Colonic mucosa (tissue), 4 donors: ENCODE results near the gene DNMT1. TPM values are rescaled to one million over a fixed set of nuclear protein-coding genes. Genes with fewer than 3 reads are reported as not detected.

ENCODE experiments used
- DNase-seq: peaks from one replicate; pipeline ENCODE4 v3.0.0-alpha.2; 2020
- H3K27ac ChIP-seq: fragments of 200-600 bp; one replicate; pipeline ENCODE4 v1.8.0; 2021
- H3K27me3 ChIP-seq: fragments of 200-600 bp; one replicate; pipeline ENCODE4 v1.8.0; 2021
- H3K36me3 ChIP-seq: fragments of 200-600 bp; one replicate; pipeline ENCODE4 v1.8.0; 2021
- H3K4me1 ChIP-seq: fragments of 200-600 bp; one replicate; pipeline ENCODE4 v1.8.0; 2021; ENCODE audit warnings: mild to moderate bottlenecking
- H3K4me3 ChIP-seq: fragments of 200-600 bp; one replicate; pipeline ENCODE4 v1.8.0; 2021
- H3K9ac ChIP-seq, 2 donors: one replicate each; pipeline ENCODE4 v1.7.0; 2013; ENCODE audit warnings: control low read depth in 2 of 2, low read depth in 2 of 2, low read length in 2 of 2
- H3K9me3 ChIP-seq: fragments of 200-600 bp; one replicate; pipeline ENCODE4 v1.8.0; 2021
- intact Hi-C: fragments of 100-400 bp; cut with DNase I; formaldehyde crosslinking; loops from one replicate; pipeline ENCODE4 v1.14.1; 2022
- total RNA-seq, 2 donors: library from RNA; stranded (reverse); fragmentation: NEBNext Ultra II Directional in 1 of 2; extraction: Animal tissue kit (Norgen Biotek cat#: 25700) in 1 of 2; gene quantifications; one replicate each; pipeline ENCODE4 v1.2.1, GENCODE V29; 2021
- TF ChIP-seq, protein P1 (sequence below): fragments of 200-600 bp; IDR thresholded peaks from one replicate; pipeline ENCODE4 v1.8.0; 2022; ENCODE audit warnings: antibody characterized with exemption, mild to moderate bottlenecking
- donor health status: healthy.
- donor health status: DM: no; HTN: no; CAD: no.
- donor health status: DM: no; HTN: no; CAD: no.

Gene DNMT1
- total RNA-seq, 2 donors from 2014 or later = 36.3 to 139 TPM

DNA sequence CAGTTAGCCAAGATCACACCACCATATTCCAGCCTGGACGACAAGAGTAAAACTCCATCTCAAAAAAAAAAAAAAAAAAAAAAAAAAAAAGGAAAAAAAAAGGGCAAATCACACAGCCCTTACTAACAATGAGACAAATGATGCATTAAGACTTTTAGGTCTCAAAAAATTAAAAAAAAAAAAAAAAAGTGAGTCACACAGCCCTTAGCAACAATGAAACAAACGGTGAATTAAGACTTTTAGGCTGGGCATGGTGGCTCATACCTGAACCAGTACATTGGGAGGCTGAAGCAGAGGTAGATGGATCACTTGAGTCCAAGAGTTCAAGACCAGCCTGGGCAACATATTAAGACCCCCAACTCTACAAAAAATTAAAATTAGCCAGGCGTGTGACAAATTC, 42.7 kb downstream of the DNMT1 start:
- Histone ChIP-seq H3K9ac (no peak overlapping the region), H3K27ac (no peak overlapping the region), H3K27me3 (no peaks in the 10 kb centered on the region), H3K4me3 (no peak overlapping the region), H3K36me3 (no peaks in the 10 kb centered on the region), H3K4me1 (no peaks in the 10 kb centered on the region), H3K9me3 (no peaks in the 10 kb centered on the region)
- TF ChIP-seq, protein P1, sequence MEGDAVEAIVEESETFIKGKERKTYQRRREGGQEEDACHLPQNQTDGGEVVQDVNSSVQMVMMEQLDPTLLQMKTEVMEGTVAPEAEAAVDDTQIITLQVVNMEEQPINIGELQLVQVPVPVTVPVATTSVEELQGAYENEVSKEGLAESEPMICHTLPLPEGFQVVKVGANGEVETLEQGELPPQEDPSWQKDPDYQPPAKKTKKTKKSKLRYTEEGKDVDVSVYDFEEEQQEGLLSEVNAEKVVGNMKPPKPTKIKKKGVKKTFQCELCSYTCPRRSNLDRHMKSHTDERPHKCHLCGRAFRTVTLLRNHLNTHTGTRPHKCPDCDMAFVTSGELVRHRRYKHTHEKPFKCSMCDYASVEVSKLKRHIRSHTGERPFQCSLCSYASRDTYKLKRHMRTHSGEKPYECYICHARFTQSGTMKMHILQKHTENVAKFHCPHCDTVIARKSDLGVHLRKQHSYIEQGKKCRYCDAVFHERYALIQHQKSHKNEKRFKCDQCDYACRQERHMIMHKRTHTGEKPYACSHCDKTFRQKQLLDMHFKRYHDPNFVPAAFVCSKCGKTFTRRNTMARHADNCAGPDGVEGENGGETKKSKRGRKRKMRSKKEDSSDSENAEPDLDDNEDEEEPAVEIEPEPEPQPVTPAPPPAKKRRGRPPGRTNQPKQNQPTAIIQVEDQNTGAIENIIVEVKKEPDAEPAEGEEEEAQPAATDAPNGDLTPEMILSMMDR = no peak
- DNase-seq = no peak
- intact Hi-C loops = no loop called here

DNA sequence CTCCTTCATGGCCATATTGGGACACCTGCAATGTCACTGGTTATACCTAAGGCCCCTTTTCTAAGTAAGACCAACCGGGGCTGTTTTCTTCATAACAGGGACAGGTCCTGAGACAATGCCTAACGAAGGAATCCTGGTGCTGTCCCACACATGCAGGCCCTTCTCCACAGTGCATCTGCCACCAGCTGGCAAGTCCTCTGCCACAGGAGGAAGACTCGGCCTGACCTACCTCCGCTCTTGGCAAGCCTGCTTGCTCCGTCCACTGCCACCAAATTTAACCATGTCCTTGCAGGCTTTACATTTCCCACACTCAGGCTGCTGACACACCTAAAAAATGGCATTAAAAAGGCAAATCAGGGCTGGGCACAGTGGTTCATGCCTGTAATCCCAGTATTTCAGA, 43.2 kb downstream of the DNMT1 start:
- Histone ChIP-seq H3K36me3 (no peaks in the 10 kb centered on the region), H3K4me1 (no peaks in the 10 kb centered on the region), H3K27ac (no peak overlapping the region), H3K4me3 (no peak overlapping the region), H3K9me3 (no peaks in the 10 kb centered on the region), H3K9ac (no peak overlapping the region), H3K27me3 (no peaks in the 10 kb centered on the region)
- intact Hi-C loops = no loop called here
- TF ChIP-seq, protein P1 = no peak
- DNase-seq = no peak

DNA sequence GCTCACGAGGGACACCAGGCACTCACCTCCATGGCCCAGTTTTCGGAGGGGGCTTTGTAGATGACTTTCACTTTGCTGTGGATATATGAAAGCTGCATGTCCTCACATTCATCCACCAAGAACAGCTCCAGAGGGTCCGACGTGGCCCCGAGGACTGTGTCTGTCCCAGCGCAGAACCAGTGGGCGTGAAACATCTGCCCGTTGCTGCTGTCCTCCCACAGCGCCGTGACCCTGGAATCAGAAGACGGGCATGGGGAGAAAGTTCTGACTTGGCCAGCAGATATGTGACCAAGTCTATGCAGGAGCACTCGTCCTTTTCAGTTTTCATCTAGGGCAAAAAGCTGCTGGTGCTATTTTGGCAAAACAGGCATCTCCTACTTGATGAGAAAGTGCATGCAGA, 45.3 kb downstream of the DNMT1 start:
- Histone ChIP-seq H3K27ac (no peak overlapping the region), H3K36me3 (no peaks in the 10 kb centered on the region), H3K4me1 (no peaks in the 10 kb centered on the region), H3K9ac (no peak overlapping the region), H3K27me3 (no peaks in the 10 kb centered on the region), H3K4me3 (no peak overlapping the region), H3K9me3 (no peaks in the 10 kb centered on the region)
- DNase-seq = no peak
- intact Hi-C loops = no loop called here
- TF ChIP-seq, protein P1 = no peak

DNA sequence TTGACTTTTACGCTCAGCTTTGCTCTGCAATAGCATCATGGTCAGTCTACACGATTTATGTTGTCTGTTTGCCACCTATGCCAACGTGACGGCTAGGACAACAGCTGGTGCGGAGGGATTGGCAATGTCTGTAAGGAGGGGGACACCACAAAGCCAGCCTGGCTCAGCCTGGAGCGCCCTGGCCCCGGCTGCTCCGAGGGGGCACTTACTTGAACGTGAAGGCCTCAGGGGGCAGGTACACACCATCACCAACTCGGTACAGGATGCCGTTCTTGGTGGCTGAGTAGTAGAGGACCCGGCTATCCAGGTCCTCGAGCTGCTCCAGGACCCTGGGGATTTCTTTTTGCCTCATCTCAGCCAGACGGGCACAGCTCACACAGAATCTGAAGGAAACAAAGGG, 48.6 kb downstream of the DNMT1 start:
- Histone ChIP-seq H3K9ac (no peak overlapping the region), H3K27ac (no peak overlapping the region), H3K27me3 (no peaks in the 10 kb centered on the region), H3K9me3 (no peaks in the 10 kb centered on the region), H3K4me1 (no peaks in the 10 kb centered on the region), H3K4me3 (no peak overlapping the region), H3K36me3 (peaks cover 8% of the 10 kb centered on the region)
- TF ChIP-seq, protein P1 = no peak
- DNase-seq = no peak
- intact Hi-C loops = no loop called here

DNA sequence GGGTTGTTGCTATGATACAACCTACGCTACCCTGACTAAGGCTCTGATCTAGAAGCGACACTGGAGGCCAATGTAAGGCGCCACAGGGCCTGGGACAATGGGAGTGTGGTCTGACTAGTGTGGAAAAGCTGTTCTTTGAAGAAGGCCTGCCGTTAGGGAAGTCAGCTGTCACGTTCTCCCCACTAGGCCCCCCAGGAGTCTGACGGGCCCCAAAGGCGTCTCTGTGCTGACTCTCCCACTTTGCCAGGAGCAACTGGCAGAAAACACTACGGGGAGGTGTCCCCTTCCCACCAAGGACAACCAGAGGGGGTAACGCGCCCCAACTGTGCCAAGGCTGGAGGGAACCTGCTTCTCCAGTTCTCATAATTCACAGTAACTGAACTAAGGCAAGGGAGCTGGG, 49.7 kb downstream of the DNMT1 start:
- Histone ChIP-seq H3K9me3 (no peaks in the 10 kb centered on the region), H3K4me1 (no peaks in the 10 kb centered on the region), H3K9ac (no peak overlapping the region), H3K4me3 (no peak overlapping the region), H3K27me3 (no peaks in the 10 kb centered on the region), H3K36me3 (peaks cover 16% of the 10 kb centered on the region), H3K27ac (no peak overlapping the region)
- no peak for DNase-seq
- intact Hi-C loops = no loop called here
- TF ChIP-seq, protein P1 = no peak

DNA sequence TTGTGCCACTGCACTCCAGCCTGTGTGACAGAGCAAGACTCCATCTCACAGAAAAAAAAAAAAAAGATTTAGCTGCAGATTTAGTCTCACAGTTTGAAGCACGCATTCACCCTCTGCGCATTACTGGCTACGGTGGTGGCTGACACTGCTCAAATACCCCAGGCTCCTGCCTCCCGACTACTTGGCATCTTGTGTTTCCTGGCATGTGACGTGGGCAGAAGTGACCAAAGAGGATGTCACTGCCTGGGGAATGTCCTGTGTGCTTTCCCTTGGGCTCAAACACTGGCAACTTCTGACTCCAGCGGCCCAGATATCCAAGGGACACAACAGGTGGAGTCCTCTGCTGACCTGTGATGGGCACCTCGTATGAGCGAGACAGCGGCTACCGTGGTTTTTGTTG, 50.4 kb downstream of the DNMT1 start:
- DNase-seq = no peak
- Histone ChIP-seq H3K4me3 (no peak overlapping the region), H3K9me3 (no peaks in the 10 kb centered on the region), H3K27me3 (no peaks in the 10 kb centered on the region), H3K36me3 (peaks cover 22% of the 10 kb centered on the region), H3K9ac (no peak overlapping the region), H3K4me1 (no peaks in the 10 kb centered on the region), H3K27ac (no peak overlapping the region)
- intact Hi-C loops = no loop called here
- TF ChIP-seq, protein P1 = no peak
